ENCODE measurements around the gene RASA3. TPM values are rescaled to one million over a fixed set of nuclear protein-coding genes. Genes with fewer than 3 reads are reported as not detected.
"Not testable (repeated sequence)": the region's sequence is repeated elsewhere in the genome, so short reads cannot be mapped to it uniquely, and the experiment has no call there.

RASA3 gene
- total RNA-seq, 2 donors from 2014 or later, result 28.8 to 30.1 TPM

DNA sequence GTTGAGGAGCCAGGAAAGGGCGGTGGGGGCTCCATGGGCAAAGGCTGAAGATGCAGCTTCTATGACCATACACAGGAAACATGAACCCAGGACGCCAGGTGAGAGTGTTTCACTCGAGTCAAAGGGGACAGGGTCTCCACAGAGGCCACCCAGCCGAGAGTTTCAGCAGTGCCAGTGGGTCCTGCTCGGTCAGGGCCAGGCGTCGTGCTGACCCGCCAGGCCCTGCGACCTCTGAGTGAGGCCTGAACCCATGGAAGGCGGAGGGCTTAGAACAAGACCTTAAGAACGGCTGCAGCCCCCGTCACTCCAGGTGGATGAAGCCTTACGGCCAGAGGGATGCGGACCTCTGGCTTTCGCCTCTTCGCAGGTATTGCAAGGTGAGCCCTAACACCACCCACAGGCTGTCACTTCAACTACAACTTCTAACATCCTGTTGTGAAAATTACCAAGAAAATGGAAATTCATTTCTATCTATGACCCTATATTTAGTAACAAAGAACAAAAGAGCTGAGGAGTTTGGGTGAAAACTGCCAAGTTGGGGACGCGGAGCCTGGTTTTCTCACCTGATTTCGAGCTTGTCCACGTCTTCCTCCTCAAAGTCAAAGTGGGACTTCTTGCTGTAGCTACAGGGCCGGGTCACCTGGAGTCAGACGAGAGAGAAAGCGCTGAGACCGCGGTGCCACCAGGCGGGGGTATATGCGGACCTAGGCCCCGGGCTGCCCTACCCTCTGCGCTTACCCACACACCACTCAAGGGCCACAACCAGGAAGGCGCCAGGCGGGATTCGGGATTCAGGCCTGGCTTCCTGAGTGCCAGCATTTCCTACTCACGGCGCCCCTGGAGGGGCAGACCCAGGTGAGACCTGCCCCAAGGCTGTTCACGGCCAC, 108.5 kb downstream of the RASA3 start:
- intact Hi-C loops (cut with DNase I), result no loop called here
- no peak for DNase-seq (ENCODE audit: low spot score)

DNA sequence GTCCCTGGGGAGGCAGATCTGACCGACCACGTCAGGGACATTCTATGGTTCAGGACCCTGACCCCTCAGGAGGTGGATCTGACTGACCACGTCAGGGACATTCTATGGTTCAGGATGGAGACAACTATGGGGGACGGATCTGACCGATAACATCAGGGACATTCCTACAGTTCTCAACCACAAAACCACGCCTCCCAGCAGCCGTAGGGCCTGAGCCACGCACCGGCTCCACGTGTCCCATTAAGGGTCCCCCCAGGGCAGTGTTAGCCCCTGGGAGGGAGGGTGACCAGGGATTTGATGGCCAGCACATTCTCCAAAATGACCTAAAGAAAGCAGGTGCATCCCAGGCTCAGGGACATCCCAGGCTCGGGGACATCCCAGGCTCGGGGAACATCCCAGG, 109.5 kb downstream of the RASA3 start:
- intact Hi-C loops (cut with DNase I), result no loop called here
- no peak for DNase-seq (ENCODE audit: low spot score)

DNA sequence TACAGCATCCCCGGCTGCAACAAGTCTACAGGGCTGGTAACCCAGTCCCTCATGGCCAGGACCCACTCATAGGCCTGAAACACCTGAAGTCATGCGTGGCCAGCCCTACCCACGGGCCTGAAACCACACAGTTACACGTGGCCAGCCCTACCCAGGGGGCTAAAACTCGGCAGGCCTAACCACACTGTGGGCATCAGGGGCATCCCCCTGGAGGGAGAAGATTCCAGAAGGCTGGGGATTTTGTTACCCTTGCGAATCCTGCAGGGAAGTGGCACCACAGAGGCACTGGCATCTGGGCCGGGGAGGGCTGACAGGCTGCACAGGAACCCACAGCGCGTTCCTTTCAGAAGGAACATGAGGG, 110.1 kb downstream of the RASA3 start:
- no peak for DNase-seq (ENCODE audit: low spot score)
- intact Hi-C loops (cut with DNase I), result no loop called here

DNA sequence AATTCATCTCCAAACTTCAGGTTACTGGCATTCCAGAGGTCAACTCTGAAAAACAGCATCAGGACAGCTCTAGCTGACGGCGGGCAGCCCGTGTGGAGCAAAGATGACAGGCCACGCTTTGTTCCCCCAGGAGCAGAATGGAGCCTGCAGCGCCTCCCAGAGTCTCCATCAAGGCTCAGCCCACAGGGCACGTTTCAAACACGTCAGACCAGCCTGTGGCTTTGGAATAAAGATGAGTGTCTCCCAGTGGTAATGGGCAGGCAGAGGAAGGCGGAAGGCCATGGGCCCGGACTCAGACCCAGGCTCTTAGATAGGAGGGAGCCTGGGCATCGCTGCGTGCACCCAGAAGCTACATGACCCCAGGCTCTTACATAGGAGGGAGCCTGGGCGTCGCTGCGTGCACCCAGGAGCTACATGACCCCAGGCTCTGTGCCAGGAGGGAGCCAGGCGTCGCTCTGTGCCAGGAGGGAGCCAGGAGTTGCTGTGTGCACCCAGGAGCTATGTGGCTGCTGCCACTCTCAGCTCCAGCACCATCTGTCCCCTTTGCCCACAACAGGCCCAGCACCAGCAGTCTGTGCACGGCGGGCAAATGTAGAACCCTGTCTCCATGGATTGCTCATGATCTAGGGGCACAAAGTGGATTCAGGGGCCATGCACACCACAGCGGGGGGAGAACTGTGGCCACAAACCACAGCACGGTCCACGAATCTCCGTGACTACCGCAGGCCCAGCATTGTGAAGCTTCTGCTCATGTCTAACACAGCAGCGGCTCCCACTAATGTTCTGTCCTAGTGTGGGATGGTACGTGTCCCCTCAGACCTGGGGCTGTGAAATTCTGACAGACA, 110.7 kb downstream of the RASA3 start:
- intact Hi-C loops (cut with DNase I), result no loop called here
- no peak for DNase-seq (ENCODE audit: low spot score)

DNA sequence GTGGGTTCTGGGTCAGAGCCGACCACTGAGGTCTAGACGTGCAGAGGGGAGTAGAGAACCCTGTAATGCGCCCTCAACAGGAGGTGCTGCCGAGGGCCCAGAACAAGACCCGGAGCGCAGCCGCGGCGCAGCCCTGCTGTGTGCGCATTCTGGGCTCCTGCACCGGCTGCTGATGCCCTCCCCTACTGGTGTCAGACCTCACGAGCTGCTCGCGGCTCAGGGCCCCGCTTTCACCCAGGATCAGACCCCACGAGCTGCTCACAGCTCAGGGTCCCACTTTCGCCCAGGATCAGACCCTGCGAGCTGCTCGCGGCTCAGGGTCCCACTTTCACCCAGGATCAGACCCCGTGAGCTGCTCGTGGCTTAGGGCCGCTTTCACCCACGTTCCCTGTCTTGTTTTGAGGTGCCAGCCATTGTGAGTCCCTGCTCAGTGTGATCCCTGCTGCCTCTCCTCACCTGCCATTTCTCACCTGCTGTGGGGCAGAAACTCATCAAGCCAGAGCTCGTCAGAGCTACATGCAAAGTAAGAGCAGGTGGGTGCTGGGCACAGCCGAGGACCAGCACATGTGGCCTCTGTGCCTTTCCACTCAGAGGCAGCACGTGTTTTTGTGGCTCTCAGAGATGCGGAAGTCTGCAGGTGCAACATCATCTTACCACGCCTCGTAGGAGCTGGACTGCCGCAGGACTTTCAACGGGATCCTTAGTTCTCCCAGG, 111.5 kb downstream of the RASA3 start:
- intact Hi-C loops (cut with DNase I), result no loop called here
- no peak for DNase-seq (ENCODE audit: low spot score)

DNA sequence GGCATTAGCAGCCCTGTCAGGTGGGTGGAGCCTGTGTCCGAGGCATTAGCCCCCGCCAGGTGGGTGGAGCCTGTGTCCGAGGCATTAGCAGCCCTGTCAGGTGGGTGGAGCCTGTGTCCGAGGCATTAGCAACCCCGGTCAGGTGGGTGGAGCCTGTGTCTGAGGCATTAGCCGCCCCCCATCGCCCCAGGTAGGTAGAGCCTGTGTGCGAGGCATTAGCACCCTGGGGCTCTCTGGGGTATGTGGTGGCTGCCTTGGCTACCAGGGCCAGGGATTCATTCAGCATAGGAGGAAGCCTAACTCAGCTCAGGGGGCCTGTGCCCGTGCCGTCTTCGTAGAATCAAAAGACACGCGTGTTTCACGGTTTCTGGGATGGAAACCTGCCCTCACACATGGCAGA, 112.3 kb downstream of the RASA3 start:
- DNase-seq (ENCODE audit: low spot score); intact Hi-C loops (cut with DNase I): not testable (repeated sequence)

DNA sequence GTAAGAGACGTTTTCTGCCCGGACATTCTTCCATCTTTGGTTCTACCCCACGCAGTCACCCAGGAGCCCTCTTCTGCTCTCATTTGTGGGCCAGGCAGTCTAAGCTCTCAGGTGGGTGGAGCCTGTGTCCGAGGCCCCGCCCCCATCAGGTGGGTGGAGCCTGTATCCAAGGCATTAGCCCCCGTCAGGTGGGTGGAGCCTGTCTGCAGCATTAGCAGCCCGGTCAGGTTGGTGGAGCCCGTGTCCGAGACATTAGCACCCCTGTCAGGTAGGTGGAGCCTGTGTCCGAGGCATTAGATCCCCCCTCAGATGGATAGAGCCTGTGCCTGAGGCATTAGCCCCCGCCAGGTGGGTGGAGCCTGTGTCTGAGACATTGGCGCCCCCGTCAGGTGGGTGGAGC, 113.1 kb downstream of the RASA3 start:
- intact Hi-C loops (cut with DNase I), result no loop called here
- DNase-seq (ENCODE audit: low spot score), result no peak

DNA sequence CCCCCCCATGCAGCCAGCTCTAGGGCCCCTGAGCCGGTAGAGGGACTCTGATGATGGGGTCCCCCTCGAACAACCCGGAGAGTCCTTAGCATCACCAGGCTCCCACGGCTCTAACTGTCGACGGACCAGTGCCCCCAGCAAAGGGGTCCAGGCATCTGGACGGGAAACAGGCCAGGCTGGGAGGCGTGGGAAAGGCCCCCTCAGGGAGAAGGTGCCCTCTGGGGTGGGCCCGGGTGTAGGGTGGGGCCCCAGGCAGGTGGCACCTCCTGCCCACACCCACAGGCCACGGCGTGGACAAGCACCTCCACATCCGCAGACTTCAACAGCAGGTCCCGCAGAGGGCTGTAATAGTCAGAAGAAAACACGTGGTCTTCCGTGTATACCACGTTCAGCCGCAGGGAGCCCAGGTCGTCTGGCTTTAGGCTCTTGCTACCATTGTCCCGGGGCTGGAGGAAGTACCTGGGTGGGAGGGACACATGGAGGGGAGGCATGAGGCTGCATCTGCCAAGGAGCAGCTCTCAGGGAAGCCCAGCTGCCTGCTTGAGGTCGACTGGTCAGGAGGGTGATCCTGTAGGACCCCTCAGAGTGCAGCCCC, 113.9 kb downstream of the RASA3 start:
- intact Hi-C loops (cut with DNase I), result no loop called here
- no peak for DNase-seq (ENCODE audit: low spot score)

DNA sequence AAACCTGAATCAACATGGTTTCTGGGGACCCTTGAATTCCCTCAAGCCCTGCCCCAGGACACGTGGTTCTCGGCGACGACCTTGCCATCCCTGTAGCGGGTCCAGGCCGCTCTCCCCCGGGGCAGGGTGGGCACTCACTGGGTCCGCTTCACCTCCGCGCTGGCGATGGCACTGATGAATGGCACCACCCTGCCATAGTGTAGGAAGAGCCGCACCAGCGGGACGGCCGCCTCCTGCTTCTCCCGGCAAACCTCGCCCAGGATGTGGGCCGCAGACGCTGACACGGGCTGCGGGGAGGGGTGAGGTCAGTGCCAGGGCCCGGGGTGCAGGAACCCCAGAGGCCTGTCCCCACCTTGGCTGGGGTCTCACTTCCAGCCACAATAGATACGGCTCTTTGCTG, 114.5 kb downstream of the RASA3 start:
- intact Hi-C loops (cut with DNase I), result no loop called here
- no peak for DNase-seq (ENCODE audit: low spot score)

DNA sequence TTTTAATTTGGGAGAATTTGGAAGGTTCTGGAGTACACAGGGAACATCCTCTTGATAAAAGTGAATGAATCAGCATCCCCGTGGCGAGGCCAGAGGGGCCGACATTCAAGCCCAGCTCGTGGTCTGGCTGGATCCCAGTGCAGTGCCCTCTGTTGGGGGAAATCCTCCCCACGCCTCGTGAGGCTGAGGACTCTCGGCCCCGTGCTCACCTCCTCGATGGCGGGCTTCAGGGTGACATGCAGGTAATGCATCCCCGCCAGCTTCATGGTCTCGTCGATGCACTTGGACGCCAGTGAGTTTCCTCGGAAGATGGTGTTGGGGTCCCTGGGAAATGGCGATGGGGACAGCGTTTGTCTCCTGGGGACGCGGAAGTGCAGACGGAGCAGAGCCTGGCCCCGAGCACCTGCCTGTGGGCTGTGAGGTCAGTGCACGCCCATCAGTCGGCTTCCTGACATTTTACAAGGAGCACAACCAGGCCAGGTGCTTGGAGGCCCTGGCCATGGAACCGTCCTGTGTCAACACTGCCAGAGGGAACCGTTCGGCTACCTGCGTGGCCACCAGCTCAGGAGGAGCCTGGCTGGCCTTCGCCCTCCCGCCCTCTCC, 115.3 kb downstream of the RASA3 start:
- intact Hi-C loops (cut with DNase I), result no loop called here
- DNase-seq (ENCODE audit: low spot score), result no peak

DNA sequence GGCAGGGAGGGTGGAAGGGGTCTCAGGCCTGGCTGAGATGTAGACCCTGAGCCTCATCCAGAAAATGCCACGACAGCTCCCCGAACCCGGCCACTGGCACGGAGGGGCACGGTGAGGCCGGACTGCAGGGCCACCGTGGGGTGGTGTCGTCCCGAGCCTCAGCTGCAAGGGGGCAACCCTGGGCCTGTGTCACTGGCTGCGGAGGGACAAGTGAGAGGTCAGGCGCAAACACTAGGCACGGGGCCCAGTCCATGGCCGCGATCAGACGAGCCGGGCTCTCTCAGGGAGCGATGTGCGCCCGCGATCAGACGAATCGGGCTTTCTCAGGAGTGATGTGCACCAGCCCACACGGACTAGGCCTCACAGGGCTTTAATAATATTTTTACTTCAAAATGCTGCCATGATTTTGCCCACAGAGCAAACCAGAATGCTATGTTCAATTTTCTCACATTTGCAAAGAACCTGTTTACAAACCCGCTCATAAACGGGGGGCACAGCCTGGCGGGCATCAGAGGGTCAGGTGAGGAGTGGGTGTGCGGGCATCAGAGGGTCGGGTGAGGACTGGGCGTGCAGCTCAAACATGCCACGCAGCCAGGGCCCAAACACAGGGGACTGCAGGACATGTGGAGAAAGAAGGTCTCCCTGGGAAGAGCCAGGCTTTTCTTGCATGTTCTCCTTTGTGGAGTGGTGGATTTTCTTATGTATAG, 115.9 kb downstream of the RASA3 start:
- DNase-seq (ENCODE audit: low spot score), result no peak
- intact Hi-C loops (cut with DNase I), result no loop called here

DNA sequence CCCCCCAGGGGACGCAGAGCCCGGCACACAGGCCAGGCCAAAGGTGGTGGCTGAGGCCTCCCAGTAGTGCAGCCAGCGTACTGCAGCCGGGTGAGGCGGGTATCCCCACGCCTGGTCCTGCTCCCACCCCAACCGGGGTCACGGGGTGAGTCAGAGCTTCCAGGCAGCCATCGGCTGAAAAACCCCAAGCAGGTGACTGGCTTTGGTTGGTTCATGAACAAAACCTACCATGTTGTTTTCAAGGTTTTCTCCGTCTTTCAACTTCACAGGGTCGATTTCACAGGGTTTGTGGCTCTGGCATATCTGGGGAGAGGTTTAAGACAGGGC, 116.5 kb downstream of the RASA3 start:
- intact Hi-C loops (cut with DNase I), result no loop called here
- no peak for DNase-seq (ENCODE audit: low spot score)

DNA sequence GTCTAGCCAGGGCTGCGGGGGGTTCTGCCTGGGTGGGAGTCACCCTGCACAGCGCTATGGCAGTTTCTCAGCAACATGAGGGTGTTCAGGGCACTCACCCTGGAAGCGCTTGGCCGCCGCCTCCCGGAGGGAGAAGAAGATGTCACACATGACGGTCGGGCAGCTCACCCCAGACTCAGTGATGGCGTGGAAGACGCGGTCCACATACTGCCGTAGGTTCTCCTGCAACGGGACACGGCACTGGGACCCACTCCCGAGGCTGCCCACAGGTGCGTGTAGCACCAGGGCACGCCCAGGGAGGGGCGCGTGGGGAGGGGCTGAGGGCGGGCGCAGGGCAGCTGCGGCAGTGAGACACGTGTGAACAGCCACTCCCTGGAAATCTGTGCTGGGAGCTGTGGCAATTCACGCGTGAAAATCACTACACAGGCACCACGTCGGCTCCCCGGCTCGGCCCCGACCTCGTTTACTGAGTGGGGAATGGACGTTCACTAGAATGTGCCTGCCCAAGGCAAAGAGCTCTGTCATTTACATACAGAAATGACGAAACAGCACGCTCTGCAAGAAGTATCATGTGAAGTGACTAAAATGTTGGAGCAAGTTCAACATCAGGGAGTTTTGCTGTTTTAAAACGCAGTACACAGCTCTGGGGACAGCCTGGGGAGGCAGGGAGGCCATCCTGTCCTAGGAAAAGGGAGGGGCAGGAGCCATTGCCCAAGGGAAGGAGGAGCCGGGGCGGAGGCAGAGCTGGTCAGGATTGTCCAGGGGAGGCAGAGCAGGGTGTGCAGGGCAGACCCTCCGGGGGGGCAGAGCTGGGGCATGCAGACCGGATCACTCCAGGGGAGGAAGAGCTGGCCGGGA, 117.1 kb downstream of the RASA3 start:
- intact Hi-C loops (cut with DNase I), result no loop called here
- no peak for DNase-seq (ENCODE audit: low spot score)

DNA sequence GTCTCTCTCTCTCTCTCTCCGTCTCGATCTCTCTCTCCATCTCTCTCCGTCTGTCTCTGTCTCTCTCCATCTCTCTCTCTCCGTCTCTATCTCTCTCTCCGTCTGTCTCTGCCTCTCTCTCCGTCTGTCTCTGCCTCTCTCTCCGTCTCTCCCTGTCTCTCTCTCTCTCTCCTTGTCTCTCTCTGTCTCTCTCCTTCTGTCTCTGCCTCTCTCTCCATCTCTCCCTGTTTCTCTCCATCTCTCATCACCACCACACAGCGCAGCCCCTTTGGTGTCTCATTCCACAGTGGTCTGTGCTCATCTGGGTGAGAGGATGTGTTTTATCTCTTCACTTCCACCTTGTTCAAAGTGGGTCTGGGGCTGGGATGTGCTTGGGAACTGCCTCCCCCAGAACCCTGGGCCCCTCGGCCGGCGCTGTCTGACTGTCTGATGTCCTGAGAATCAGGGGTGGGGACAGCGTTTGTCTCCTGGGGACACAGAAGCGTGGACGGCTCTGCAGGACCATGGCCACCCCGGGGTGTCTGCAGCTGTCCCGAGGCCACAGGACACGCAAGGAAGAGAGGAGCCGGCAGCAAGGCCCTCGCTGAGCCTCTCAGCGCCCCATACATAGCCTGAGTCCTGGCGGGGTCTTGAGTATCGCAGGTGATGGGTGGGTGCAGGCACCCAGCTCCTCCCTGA, 118.3 kb downstream of the RASA3 start:
- no peak for DNase-seq (ENCODE audit: low spot score)
- intact Hi-C loops (cut with DNase I), result no loop called here

DNA sequence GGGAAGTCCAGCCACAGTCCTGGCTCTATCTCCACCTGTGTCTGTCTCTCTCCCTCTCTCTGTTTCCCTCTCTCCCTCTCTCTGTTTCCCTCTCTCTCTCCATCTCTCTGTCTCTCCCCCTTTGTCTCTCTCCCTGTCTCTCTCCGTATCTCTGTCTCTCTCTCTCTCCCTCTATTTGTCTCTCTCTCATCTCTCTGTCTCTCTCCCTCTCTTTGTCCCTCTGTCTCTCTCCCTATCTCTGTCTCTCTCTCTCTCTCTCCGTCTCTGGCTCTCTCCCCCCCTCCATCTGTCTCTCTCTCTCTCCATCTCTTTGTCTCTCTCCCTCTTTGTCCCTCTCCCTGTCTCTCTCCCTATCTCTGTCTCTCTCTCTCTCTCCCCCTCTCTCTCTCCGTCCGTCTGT, 119.1 kb downstream of the RASA3 start:
- intact Hi-C loops (cut with DNase I), result no loop called here
- no peak for DNase-seq (ENCODE audit: low spot score)

DNA sequence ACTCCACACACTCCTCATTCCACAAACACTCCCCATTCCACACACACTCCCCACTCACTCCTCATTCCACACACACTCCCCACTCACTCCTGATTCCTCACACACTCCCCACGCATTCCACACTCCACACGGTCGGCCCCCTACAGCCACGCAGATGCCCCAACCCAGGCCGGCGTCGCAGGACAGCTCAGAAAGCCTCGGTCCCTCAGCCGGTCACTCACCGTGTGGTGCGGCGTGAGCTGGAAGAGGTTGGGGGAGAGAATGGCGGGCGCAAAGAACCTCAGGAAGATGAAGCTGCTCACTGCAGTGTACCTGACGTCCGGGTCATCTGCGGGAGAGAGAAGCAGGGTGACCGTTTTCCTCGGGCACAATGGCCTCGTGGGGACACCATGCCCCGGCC, 119.5 kb downstream of the RASA3 start:
- no peak for DNase-seq (ENCODE audit: low spot score)
- intact Hi-C loops (cut with DNase I), result no loop called here

DNA sequence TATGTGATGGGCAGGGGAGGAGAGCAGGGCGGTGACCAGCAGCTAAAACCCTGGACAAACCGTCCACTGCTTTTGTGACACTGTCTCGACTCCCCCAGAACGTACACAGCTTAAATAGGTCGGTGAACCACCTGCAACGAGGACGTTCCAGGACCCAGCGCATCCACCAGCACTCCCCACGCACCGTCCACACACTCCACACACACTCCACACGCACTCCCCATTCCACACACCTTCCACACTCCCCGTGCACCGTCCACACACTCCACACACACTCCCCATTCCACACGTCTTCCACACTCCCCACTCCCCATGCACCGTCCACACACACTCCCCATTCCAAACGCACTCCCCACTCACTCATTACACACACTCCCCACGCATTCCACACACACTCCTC, 120.3 kb downstream of the RASA3 start:
- intact Hi-C loops (cut with DNase I), result no loop called here
- no peak for DNase-seq (ENCODE audit: low spot score)

Measured in posterior vena cava (tissue), 2 donors.